GM19463 (cell line): ENCODE measurements around the gene DCP2.

Experiments
- ATAC-seq: cut with Tn5 transposase; IDR thresholded peaks from one replicate; pipeline ENCODE4 v1.9.1; 2021; ENCODE audit warnings: mild to moderate bottlenecking, moderate library complexity; ENCODE audit not compliant: unreplicated experiment

DCP2 gene

DNA sequence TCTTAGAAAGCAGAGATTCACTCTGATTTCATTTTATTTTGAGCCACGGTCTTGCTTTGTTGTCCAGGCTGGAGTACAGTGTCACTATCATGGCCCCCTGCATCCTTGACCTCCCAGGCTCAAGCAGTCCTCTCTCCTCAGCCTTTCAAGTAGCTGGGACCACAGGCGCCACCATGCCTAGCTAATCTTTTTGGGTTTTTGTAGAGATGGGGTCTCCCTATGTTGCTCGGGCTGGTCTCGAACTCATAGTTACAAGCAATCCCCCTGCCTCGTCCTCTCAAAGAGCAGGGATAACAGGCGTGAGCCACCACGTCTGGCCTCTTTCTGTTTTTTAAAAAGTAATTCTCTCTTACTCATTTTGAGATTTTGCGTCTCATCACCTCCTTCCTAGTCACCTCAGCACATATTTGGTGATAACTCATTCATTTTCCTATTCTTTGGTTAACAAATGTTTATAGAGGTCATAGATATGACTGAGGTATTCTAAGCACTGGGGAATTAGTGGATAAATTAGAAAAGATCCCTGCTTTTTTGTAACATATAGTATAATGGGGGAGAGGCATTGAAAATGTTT, 10.8 kb upstream of the DCP2 start:
- no peak for ATAC-seq

DNA sequence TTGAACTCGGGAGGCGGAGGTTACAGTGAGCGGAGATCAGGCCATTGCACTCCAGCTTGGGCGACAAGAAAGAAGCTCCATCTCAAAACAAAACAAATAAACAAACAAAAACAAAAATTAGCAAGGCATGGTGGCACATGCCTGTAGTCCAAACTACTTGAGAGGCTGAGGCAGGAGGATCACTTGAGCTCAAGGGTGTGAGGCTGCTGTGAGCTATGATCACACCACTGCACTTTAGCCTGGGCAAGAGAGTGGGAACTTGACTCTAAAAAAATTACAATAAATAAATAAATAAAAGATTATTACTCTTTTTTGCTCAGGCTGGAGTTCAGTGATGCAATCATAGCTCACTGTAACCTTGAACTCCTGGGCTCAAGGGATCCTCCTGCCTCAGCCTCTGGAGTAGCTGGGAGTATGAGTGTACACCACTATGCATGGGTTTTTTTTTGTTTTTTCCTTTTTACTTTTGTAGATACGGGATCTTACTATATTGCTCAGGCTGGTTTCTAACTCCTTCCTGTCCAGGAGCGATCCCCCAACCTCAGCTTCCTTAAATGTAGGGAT, 9.0 kb upstream of the DCP2 start:
- no peak for ATAC-seq

DNA sequence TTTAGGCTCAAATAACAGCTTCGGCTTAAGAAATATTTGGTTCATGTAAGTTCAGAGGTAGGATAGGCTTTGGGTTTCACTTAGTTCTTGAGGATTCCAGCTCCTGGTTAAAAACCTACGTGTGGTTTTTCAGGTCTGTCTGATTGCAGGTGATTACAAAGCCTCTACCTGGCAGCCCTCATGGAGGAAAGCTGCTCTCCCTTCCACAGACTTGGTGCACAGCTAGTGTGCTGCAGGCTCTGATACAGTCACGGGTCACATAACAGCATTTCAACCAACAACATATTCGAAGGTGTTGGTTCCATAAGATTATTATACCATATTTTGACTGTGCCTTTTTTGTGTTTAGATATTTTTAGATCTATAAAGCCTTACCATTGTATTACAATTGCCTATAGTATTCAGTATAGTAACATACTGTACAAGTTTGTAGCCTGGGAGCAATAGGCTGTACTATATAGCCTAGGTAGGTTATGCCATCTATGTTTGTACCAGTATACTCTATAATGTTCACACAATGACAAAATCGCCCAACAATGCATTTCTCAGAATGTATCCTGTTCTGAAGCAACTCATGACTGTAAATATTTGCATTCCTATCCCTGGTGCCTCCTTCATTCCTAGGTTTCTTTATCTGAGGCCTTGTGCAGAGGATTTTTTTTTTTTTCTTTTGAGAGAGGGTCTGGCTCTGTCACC, 8.0 kb upstream of the DCP2 start:
- ATAC-seq: no peak

DNA sequence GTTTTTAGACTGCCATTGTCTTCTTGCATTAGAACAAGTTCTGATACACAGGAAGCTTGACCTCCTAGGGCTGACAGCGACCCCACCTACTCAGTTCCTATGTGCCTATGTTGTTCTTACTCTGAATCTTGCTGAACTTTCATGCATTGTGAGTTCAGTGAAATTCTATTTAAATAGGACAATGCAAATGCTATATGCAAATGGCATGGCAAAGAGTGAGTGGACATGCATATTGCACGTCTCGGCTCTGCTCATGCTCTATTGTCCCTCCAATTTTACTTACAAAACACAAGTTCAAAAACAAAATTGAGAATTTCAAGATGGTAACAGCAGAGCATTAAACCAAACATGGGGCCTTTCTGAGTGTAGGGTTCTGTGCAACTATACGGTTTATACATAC, 5.3 kb upstream of the DCP2 start:
- no peak for ATAC-seq

DNA sequence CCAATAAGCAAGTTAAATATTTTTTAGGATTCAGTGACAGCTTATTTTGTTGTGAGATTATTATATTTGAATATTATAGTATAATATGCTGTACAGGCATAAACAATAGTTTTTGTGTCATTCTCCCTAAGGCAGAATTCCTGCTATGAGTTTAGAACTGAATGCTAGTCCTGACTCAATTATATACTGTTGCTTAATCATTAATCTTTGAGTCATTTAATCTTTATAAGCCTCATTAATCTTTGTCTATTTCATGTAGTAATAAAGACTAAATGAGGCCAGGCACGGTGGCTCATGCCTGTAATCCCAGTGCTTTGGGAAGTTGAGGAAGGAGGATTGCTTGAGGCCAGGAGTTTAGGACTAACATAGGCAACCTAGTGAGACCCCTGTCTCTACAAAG, 3.6 kb upstream of the DCP2 start:
- ATAC-seq: no peak

DNA sequence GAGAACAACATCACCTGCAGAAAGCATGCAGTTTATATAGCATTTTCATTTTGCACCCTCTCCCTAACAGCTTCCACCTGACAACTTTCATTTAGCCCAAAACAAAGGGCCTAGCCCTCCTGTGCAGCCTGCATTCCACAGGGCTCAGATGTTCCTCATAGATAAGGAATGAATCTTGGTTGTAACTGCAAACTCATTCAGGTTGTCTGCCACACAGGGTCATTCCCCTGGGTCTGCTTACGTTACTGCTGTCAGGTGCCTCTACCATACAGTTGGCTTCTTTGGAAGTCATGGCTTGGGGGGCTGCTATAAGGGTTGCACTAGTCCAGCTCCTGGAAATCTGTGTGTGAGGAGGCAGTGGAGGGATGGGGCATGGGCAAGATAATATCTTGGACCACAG, 2.7 kb upstream of the DCP2 start:
- no peak for ATAC-seq

DNA sequence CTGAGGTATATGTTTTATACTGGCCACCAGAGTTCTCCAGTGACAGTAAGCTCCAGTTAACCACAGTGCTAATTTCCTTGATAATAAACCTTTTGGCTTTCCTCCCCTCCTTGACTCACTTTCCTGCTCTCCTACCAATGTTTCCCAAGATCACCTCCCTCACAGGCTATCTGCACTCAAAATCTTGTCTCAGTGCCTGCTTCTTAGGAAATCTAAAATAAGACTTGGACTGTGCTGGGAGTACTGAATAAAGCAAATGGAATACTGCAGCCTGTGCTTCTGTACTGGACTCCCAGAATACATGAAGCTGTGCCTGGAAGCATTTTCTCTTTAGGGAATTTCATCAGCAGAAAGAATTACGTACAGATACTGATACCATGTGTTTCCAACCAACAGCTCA, 1.7 kb upstream of the DCP2 start:
- no peak for ATAC-seq

DNA sequence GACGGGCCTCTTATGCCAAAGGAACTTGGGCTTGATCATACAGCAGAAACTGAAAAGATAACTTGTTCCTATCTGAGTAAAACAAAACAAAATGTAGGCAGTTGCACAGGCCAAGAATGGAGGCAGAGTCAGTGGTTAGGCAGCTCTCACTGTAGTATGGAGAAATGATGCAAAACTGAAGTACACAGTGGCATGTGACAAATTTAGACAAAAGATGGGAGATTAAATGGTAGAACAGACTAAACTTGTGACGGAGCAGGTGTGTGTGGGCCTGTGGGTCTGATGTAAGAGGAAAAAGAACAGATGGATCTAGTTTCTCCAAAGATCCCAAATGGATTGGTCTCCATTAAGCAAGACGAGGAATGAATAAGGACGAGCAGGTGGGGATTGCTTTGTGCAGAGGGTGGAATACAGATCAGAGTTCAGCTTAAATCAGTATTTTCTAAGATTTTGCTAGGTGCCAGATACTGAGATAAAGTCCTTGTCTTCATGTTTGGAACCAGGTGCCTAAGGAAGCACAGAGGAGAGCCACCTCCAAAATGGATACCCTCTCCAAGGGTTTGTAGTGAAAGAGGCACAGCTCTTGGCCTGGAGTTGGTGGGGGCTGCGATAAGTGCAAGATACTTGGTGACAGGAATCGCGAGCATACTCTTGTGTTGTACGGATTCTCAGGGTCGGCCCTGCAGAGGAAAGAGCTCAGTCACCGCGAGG, 722 bp upstream of the DCP2 start:
- peak; percentile 4 for ATAC-seq

DNA sequence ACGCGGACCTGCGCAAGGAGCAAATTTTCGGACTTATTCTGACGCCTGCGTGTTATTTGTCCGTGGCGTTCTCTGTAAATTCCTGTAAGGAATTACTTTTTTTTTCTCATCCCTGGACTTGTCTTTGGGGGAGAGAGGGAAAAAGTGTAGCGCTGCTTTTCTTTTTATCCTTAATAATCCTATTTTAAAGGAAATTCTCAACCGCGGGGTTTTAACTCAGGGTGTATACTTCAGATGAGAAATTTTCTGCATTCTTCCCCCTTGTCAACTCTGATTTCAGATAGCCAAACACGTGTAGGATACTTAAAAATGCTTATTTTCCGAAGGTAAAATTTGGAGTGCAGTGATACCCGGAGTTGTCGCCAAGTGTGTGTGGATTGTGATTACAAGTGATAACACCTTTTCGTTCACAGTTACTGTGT, 853 bp downstream of the DCP2 start:
- ATAC-seq: no peak

DNA sequence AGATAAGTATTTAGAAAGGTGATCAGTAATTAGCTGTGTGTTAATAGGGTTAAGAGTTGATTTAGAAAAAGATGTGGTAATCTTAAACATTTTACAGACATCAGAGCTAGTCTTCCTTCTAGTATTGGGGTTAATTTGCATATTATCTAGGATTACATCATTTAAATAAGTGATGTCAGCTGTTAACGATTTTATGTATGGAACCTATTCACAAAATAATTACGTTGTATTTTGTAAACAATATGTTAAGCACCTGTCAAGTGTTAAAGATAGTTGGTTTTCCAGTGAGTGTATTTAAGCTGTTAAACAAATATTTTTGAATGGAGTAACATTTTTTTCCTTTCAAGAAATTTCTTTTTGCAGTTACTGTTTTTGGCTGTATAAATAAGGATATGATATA, 2.2 kb downstream of the DCP2 start:
- ATAC-seq: no peak

DNA sequence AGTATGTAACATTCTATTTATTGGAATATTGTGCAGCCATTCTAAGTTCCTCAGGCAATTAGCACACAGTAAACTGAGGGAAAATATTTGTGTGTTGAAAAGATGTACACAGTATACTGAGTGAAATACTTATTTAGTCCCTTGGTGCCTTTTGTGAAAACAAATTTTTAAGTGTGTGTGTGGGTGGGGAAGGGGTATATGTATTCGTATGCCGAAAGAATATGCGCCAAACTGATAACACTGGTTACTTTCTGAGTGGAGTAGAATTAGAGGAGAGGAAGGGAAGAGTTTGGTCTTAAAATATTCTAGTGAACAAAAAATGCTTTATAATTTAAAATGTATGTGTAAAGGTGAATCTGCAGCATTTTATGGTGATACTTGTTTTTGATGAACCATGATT, 3.1 kb downstream of the DCP2 start:
- no peak for ATAC-seq

DNA sequence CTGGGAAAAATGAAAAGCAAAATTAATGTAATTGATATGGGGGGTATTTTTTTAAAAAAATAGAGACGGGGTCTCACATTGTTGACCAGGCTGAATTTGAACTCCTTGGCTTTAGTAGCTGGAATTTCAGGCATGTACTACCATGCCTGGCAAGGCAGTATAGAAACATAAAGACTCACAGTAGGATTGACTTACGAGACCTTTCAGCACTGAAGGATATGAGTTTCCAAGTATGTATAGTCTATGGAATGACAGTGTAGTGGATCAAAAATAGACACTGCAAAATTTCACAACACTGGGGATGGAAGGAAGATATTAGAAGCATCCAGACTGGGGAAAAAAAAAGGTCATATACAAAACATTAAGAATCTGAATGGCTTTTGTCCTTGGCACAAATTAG, 6.8 kb downstream of the DCP2 start:
- no peak for ATAC-seq

DNA sequence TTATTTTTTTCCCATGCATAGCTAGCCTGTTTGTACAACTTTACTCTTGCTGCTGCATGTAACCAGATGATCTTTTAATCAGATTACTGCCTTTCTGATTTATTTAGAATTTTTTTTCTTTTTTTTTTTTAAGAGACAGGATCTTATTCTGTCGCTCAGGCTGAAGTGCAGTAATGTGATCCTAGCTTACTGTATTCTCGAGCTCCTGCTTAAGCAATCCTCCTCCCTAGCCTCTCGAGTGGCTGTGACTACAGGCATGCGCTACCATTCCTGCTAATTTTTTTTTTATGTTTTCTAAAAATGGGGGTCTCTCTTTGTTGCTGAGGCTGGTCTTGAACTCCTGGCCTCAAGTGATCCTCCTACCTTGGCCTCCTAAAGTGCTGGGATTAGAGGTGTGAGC, 9.6 kb downstream of the DCP2 start:
- no peak for ATAC-seq

DNA sequence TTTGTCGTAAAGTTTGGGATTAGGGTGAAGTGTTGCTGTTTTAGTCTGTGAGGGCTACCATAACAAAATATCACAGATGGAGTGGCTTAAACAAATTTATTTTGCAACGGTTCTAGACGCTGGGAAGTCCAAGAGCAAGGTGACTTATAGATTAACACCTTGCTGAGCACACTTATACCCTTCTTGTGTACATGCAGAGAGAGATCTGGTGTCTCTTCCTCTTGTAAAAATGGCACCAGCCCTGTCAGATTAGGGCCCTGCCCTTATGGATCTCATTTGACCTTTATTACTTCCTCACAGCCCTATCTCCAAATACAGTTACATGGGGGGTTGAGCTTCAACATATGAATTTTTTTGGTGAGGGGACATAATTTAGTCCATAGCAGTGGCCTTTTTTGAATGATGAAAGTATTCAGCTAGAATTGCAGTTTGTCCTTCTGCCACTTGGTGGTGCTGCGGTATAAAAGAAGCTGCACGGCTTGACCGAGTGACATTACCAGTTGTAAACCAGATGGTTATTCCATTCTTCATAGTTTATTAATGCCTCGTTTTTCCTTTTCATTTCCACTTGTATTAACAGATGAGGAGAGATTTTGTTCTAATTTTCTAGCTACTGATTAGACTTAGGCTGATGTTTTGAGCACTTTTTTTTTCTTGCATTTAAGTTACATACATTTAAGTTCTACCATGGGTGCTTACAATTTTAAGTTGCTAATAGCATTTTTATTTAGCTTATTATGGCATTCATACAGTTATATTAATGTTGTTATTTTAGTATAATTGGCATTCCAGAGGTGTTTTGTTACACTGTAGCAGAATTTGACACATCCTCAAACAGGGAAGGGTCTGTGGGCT, 19.4 kb downstream of the DCP2 start:
- ATAC-seq: peak; percentile 87

DNA sequence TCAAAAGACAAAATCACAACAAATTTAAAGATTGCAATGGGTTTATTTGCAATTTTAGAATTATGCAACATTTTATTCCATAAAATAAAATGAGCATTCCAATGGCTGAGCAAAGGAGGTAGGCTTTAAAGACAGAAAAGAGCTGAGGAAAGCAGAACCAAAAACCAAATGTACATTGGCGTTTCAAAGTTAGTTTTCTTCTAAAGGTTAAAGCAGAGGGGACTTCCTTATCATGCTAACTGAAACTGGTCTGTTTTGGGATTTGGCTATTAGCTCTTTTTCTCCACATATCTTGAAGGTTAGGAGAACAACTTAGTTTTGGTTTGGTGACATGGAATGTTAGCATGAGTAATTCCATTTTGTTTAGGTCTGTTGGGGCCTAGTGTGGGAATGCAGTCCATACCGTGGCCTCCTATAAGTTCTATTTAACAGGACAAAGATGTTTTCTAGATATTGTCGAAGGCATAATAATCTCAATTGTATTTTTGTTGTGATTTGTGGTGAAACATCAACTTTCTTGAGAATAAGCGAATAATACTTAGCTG, 20.3 kb downstream of the DCP2 start:
- ATAC-seq: no peak

DNA sequence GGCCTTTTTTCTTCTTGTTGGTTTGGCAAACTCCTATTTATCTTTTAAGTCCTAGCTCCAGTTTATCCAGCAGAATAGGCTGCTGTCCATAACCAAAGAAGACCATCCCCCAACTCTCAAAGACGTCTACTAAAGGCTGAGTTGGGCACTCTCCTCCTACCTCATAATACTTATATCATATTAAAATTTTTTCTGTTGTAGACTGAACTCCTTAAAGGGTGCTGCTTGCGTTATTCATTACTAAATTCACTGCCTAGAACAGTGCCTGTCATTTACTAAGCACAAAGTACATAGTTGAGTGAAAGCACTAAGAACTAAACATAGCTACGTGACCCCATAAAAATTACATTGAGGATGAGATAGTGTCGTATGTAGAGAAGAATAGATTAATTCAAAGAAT, 21.7 kb downstream of the DCP2 start:
- ATAC-seq: no peak

DNA sequence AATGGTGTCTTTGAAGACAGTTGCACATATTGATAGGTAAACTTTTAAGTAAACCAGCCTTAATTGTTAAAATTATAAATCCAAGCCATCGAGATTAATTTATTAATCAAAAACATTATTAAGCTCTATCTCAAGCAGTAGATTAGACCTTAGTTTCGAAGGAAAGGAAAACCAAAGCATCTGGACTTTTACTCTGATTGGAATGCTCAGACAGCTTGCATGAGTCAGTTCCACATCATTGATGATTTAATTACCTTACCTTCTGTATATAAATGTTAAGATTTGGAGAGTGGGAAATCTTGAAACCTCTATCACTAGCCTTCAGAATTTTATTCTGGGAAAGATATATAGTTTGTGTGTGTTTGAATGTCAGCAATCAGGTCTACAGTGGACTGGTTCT, 23.9 kb downstream of the DCP2 start:
- ATAC-seq: no peak

DNA sequence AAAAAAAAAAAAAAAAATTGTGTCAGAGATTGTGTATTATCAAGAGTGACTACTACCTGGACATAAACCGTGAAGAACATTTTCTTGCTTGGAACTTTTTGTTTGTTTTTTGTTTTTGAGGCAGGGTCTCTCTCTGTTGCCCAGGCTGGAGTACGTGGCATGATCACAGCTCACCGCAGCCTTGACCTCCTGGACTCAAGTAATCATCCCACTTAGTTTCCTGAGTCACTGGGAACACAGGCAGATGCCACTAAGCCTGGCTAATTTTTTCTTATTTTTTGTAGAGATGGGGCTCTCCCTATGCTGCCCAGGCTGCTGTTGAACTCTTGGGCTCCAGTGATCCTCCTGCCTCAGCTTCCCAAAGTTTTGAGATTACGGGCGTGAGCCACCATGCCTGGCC, 25.8 kb downstream of the DCP2 start:
- ATAC-seq: no peak

DNA sequence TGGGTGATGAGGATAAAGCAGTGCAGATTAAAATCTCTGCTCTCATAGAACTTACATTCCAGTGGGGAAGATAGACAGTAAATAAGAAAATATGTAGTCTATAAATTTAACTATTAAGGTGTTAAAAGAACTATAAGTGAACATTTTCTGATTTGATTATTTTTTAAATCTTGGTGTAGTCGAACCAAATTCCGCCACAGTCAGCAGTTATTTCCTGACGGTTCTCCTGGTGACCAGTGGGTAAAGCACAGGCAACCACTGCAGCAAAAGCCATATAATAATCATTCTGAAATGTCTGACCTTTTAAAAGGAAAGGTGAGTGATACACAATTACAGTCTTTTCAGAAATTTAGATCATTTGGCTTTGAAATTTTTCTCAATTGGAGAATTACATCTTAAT, 27.2 kb downstream of the DCP2 start:
- no peak for ATAC-seq

DNA sequence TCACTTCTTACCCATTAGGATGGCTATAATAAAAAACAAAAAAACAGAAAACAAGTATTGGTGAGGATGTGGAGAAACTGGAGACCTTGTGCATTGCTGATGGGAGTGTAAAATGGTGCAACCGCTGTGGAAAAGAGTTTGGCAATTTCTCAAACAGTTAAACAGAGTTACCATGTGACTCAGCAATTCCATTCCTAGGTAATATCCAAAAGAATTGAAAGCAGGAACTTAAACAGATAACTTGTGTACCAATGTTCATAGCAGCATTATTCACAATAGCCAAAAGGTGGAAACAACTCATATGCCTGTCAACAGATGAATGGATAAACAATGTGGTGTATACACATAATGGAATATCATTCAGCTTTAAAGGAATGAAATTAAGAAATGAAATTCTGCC, 28.9 kb downstream of the DCP2 start:
- ATAC-seq: no peak
